Measurements from ENCODE around the gene PTPA.

PTPA gene

GRCh38 chr9:129178568-129179382 lies 67.6 kb downstream of the PTPA start:
- peak overlapping the region; percentile 99 for H3K27ac ChIP-seq
- DNase-seq (ENCODE audit: low spot score) = no peak
- ChIA-PET CTCF (interaction anchor here (0.6 to 0.7 kb wide), 4 partner anchors 16 to 446 kb away, joined by 3 to 6 read pairs (median 3); no protein-coding TSS in a partner anchor), POLR2A (ENCODE audit: low non-redundant PET) (interaction anchor here (0.5 to 5.8 kb wide), 21 partner anchors 8 to 428 kb away, joined by 3 to 81 read pairs (median 4); no protein-coding TSS in a partner anchor)
- TF ChIP-seq CTCF (conservative IDR thresholded peaks at IDR 0.05; ENCODE audit: low read depth) = no peak

GRCh38 chr9:129181246-129181645 lies 70.0 kb downstream of the PTPA start:
- POLR2A ChIA-PET (ENCODE audit: low non-redundant PET) = no interaction called here
- DNase-seq (ENCODE audit: low spot score) = no peak
- no peak for TF ChIP-seq CTCF (conservative IDR thresholded peaks at IDR 0.05; ENCODE audit: low read depth)
- H3K27ac ChIP-seq = no peak overlapping the region
- CTCF ChIA-PET = interaction anchor here (1.2 kb wide), 1 partner anchor 443 kb away, joined by 3 read pairs; no protein-coding TSS in a partner anchor

GRCh38 chr9:129182122-129182521 lies 70.9 kb downstream of the PTPA start:
- ChIA-PET POLR2A (ENCODE audit: low non-redundant PET) (no interaction called here), CTCF (interaction anchor here (1.0 kb wide), 1 partner anchor 76 kb away, joined by 3 read pairs; no protein-coding TSS in a partner anchor)
- no peak for TF ChIP-seq CTCF (conservative IDR thresholded peaks at IDR 0.05; ENCODE audit: low read depth)
- no peak for DNase-seq (ENCODE audit: low spot score)
- H3K27ac ChIP-seq = no peak overlapping the region

GRCh38 chr9:129182625-129183494 lies 71.6 kb downstream of the PTPA start:
- ChIA-PET CTCF (interaction anchor here (0.5 to 1.4 kb wide), 5 partner anchors 9 to 428 kb away, joined by 3 to 7 read pairs (median 3); no protein-coding TSS in a partner anchor), POLR2A (ENCODE audit: low non-redundant PET) (no interaction called here)
- no peak for TF ChIP-seq CTCF (conservative IDR thresholded peaks at IDR 0.05; ENCODE audit: low read depth)
- no peak for DNase-seq (ENCODE audit: low spot score)
- H3K27ac ChIP-seq = no peak overlapping the region

GRCh38 chr9:129183495-129184218 lies 72.4 kb downstream of the PTPA start:
- H3K27ac ChIP-seq = peak overlapping the region; percentile 8; the same call in 1 of the 2 replicates
- ChIA-PET CTCF (interaction anchor here (0.5 to 1.6 kb wide), 8 partner anchors 10 to 1850 kb away, joined by 3 to 7 read pairs (median 4); no protein-coding TSS in a partner anchor), POLR2A (ENCODE audit: low non-redundant PET) (interaction anchor here (0.7 to 0.8 kb wide), 2 partner anchors 41 to 151 kb away, joined by 3 to 4 read pairs; no protein-coding TSS in a partner anchor)
- TF ChIP-seq CTCF (conservative IDR thresholded peaks at IDR 0.05; ENCODE audit: low read depth) = no peak
- DNase-seq (ENCODE audit: low spot score) = no peak
